Pulmonary artery endothelial cell (primary cell): ENCODE measurements around the gene XG. TPM values are rescaled to one million over a fixed set of nuclear protein-coding genes. Genes with fewer than 3 reads are reported as not detected.

Experiments
- total RNA-seq: library from RNA; depleted of rRNA; stranded (reverse); fragments of >200 nt; gene quantifications from 2 replicates; pipeline ENCODE4 v1.2.3, GENCODE V29; 2014

The XG gene
- total RNA-seq, 1 donor from 2014 or later, result 1.5 TPM

Other genes starting within 250 kb of the XG start
- gene CD99, start 60.7 kb upstream of the XG start, total RNA-seq, result 214 and 224 TPM in 2 replicates
- gene GYG2, start 76.9 kb downstream of the XG start, total RNA-seq, result 0.07 TPM in 1 of 2 replicates, not detected in the other
- 18.3 and 19.1 TPM in 2 replicates for gene ARSD, start 177.3 kb downstream of the XG start, total RNA-seq